ENCODE results near the gene RTN4IP1.

GRCh38 chr6:106623039-106623438 lies 6.3 kb downstream of the RTN4IP1 start:
- TF ChIP-seq ZNF217 (CRISPR knock-in tag; IDR thresholded peaks at IDR 0.05) (no peak), ZNF121 (CRISPR knock-in tag; conservative IDR thresholded peaks at IDR 0.05) (no peak), ZNF140 (CRISPR knock-in tag; IDR thresholded peaks at IDR 0.05) (no peak), ADNP (tag; IDR thresholded peaks at IDR 0.05) (no peak), CTCF (IDR thresholded peaks at IDR 0.05 in 2 of 3, conservative IDR thresholded peaks at IDR 0.05 in 1 of 3; ENCODE audit: insufficient read depth in 2 of 3, low read depth in 1 of 3, low read length in 3 of 3) (no peak), ZZZ3 (IDR thresholded peaks at IDR 0.05) (no peak), HMG20A (CRISPR knock-in tag; conservative IDR thresholded peaks at IDR 0.05) (no peak), NFIC (IDR thresholded peaks at IDR 0.05) (no peak)

All from K562 (cell line).